HT-29 (cell line): ENCODE data around the gene EXOC4. TPM values are rescaled to one million over a fixed set of nuclear protein-coding genes. Genes with fewer than 3 reads are reported as not detected.
"Not testable (repeated sequence)": the region's sequence is repeated elsewhere in the genome, so short reads cannot be mapped to it uniquely, and the experiment has no call there.

Experiments used
- DNase-seq: peaks from one replicate; pipeline ENCODE4 v3.0.0-alpha.2; 2015; ENCODE audit warnings: low spot score
- total RNA-seq: library from RNA; depleted of rRNA; stranded (reverse); fragments of >200 nt; shearing (Covaris generic); gene quantifications from 2 replicates; pipeline ENCODE4 v1.2.3, GENCODE V29; 2014

Gene EXOC4
- total RNA-seq, 1 experiment from 2014 or later = 59.8 TPM

DNA sequence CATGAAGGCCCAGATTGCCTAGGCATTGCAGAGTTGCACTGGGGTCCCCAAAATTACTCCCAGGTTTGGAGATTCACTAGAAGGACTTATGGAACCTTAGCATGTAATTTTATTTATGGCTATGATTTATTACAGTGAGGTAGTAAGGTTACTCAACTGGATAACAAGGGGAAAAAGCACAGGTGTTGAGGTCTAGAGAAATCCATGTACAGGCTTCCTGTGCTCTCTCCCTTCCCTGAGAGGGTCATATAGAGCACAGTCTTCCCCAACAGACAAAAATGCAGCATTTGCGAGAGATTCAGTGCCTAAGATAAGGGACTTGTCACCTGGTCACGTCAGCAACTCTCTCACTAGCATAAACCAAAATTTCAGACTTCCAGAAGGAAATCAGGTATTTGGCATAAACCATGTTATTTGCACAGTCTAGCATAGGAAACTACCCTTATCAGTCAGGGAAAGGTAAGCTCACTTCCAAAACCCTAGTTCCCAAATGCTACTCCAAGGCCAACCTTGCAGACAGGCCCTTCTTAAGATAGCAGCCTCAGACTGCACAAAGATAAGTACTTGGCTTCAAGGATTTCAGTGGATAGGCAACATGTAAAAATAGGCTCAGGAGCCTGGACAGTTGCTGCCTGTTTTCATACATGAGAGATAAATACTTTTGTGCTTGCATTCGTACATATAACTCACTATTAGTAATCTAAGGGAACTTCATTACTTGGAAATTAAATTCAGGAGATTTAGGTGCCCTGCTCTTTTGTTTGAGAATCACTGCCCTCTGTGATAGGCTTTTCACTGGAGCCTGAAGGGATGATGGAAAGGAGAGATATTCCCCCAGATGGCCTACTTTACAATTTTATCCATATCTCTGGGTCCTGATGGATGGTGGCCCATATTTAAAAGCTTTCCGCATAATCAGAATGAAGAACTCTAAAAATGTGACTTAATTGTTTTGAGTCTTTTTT is 495.8 kb downstream of the EXOC4 start:
- DNase-seq = no peak

DNA sequence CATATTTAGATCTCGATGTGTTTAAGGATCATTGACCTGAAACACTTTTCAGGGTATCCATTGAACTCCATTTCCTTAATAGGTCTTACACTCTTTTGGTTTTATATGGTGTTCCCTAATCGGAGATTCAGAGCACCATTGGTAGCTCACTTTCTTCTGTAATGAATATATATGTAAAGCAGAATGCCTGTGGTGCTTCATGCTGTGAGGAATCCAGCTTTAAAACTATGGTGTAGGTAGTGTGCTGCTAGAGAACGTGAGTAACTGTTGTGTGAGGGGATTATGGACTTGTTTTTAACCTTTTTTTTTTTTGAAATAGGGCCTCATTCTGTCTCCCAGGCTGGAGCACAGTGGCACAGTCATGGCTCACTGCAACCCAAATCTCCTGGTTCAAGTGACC is 497.4 kb downstream of the EXOC4 start:
- no peak for DNase-seq

DNA sequence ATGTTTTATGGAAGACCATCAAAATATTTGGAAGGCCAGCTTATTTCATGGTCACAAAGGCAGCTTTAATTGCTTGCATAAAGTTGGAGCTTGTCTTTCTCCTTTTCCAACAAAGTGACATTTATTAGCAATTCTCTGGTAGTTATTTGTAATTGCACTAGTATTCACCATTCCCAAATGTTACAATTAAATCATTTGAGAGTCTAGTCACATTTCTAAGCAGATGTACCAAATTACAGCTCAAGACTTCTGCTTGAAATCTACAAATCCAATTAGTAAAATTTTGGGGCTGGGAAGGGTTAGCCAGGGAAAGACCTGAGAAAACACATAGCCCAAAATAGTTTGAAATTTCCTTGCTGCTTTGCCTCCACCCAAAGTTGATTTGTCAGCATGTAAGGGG is 498.2 kb downstream of the EXOC4 start:
- DNase-seq = no peak

DNA sequence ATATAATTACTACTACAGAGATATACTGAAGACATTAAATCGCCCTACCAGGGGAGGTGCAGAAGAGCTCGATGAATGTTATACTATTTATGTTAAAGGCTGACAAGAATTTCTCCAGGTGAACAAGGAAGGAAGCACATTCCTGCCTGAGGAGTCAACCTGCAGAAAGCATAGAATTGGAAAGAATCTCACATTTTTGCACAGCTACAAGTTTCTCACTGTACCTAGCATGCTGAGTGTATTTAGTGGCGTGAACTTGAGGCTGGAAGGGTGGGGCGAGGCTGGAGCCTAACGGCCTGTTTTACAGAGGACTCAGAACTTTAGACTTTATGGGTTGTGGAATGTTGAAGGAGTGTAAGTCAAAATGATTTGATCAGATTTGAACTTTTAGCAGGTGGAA is 500.6 kb downstream of the EXOC4 start:
- DNase-seq = no peak

DNA sequence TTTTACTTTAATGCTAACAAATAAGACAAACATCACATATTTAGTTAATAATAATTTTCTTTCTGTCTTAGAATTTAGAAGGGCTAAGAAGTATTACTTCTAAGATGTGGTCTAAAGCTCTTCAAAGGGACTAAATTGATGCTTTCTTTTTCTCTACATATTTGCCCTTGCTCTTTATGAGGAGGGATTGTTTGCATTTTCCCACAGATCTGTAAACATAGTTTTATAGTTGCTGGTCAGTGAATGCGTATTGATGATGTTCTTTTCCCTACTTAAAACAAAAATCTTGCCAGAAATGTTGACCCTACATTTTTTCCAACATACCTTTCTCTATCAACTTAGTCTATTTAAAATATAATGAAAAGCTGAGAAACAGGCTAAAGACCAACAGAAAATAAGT is 501.8 kb downstream of the EXOC4 start:
- no peak for DNase-seq

DNA sequence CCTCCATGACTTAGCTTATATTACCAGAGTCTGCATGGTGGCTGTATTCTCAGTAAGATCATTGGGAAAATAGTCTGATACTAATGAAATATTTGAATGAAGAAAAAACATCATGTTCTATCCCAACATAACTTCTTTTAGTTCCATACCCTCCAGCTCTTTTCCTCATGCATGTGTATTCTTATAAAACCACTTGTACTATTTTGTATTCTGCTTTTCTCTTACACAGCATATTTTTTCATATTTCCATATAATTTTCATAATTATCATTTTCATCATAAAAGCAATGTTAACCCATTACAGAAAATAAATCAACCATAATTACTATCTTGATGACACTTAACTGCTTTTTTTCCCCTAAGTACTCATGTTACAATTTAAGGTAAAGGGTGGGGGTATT is 503.0 kb downstream of the EXOC4 start:
- DNase-seq = no peak

DNA sequence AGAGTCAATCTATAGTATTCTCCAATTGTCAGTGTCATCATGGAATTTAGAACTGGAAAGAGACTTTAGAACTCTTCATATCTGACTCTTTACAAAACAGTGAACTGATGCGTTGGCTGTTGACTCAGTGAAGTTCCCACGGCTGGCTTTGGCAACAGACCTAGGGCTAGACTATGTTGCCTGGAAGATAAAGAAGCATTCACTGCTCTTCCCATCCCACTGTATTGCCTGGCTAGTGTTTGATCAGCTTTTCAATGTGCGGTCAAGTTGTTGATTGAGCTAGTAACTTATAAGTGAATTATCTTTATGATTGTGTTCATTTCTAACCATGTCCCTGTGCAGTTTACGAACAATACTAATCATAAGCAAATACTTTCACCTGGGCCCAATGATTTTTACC is 508.6 kb downstream of the EXOC4 start:
- DNase-seq = no peak

DNA sequence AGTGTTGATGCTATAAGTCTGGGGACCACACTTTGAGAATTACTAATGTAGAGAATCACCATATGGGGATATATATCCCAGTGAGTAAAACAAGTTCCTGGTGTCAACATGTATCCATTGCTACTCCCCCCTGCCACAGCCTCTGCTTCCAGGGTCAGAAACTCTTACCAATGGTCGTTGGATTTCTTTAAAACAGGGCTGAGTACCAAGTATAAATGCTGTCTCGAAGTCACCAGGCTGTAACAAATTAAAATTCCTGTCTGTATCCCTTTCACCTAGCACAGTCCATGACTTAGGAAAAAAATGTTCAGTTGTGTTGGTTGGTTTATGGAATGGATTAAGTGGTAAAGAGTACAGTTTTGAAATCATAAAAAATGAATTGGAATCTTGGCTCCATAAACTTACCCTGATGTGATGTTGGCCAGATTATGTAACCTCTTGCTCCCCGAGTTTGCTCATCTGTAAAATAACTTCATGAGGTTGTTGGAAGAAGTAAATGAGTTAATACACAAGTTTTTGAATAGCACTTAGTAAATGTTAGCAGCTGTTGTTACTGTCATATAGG is 510.3 kb downstream of the EXOC4 start:
- DNase-seq = no peak

DNA sequence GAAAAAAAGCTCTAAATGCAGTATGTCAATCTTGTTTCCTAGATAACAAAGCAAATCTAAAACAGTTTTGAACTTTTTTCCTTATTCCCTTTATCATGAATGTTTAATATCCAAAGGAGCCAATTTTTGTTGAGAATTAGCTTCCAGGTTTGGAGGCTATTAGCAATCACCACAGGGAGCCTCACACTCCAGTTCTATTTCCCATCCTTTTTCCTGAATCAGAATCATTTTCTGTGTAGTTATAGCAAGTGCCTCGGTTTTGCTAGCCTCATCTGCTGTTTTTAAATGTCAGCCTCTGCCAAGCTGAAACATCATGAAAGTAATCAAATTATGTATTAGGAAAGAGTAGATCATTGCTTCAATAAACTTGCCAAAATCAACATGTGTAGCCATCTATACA is 516.8 kb downstream of the EXOC4 start:
- no peak for DNase-seq

DNA sequence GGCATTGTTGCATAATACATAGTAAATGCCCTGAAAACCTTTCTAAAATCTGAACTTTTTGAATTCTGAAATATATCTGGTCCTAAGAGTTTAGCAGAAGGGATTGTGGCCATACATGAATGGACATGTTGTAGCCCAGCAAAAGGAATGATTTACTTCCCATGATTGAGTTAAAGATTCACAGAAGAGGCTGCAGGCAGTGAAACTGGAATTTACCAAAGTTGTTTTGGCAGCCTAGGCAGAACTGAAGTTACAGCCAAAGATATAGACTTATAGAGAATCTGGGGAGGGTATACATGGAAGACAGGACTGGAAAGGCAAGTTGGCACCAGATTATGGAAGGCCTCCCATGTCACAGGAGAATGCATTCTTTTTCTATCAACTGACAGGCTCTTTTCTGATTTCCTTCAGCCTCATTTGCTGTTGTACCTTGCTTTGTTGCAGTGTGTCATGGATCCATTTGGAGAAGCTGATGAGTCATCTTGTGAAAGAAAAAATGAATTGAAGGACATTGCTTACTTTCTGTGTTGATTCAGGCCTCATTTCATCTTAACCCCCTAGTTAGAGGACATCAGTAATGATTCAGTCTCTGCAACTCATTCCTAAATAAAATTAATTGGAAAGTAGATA is 518.1 kb downstream of the EXOC4 start:
- no peak for DNase-seq

DNA sequence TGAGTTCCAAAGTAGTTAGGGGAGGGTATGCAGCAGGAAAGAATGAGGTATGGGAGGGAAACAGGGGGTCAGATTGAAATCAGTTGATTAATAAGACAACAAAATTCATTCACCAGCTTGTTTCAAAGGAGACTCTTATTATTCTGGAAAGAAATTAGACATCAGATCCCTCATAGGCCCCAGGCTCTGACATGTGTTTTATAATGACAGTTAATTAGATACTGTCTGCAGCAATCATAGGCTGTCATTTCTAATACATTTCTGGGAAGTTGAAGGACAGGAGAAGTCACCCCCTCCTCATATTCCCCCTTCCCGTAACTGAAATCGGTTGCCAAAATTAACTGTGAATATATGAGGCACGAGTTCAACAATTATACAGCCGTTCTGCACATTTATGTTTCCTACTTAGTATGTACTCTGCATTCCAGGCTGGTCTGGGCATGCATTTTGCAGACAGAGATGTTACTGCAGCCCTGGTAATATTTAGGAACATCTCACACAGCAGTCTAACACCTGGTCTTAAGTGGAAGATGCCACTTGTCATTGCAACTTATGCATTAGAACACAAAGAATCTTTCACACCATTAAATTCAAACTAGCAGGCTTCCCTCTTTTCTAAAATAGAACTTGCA is 519.0 kb downstream of the EXOC4 start:
- DNase-seq = no peak

DNA sequence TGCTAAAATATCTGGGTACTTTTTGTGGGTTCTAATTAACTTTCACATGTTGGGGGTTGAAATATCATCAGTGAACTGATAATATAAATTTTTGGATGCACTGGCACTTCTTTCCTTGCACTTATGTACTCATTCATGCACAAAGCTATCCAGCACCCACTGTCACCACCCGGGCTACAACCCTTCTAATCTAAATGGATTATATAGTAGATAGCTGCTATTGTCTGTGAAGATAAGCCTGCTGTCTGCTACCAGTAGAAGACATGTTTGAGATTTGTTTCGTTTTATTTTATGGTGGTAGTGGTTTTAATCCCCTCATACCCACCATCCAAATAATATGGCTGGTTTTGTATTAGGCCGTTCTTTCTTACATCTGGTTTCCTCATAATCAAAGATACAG is 520.7 kb downstream of the EXOC4 start:
- no peak for DNase-seq

DNA sequence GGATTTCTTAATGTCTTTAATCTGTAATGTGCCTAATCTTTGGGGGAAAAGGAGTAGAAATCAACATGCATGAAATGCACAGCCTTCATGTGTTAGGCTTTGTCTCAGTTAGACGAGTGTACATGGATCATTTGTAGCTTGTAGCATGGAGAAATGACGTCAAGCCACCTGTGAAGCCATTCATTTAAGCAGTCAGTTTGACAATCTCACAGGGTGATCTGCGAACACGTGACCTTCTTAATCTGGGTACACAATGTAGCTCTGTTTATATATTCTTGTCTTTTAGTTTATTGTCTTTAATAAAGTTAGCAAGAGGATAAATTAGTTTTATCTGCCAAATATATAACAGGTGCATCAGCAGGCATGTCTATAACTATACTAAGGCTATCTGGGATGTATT is 522.3 kb downstream of the EXOC4 start:
- no peak for DNase-seq

DNA sequence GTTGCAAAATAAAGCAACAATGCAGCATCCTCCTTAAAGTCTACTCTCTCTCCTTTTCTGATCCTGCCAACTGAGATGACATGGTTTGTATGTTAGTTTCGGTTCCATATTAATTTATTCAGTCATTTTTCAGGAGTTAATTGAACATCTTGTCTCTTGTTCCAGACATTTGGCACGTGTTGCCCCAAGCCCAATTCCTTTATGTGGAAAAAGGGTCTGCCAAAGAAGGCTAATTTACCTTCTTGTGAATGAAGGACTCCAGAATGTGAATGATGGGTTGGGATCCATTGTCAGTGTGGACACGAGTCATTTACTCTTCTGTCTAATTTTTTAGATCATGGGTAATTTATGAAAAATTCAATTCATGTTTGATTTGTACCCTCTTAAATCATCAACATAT is 523.4 kb downstream of the EXOC4 start:
- DNase-seq = no peak

DNA sequence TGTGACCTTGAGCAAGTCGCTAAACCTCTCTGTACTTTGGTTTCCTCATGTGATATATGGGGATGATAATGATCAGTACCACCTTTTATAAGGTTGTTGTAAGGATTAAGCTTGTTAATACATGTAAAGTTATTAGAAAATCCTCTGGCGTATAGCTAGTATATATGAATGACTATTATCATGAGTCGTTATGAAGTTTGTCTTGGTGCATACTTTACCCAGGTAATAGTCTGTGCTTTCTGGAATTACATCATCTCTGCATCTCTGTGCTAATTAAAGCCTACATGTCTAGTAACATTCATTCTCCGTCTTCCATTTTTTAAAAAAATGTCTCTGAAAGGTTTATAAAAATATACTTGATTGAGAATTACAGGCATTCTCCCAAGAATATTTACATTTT is 524.8 kb downstream of the EXOC4 start:
- no peak for DNase-seq

DNA sequence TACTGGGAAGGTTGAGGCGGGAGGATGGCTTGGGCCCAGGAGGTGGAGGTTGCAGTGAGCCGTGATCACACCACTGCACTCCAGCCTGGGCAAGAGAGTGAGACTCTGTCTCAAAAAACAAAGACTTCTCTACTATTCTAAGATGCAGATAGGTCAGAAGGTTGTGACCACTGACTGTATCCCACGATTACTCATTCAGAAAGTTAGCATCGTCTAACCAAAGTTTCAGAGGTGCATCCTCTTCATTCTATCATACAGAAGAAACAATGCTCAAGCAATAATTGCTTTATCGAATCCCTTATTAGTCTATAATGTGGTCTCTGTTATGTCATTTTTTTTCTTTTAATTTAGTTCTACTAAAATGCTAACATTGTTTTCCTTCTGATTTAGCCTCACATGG is 525.6 kb downstream of the EXOC4 start:
- no peak for DNase-seq

DNA sequence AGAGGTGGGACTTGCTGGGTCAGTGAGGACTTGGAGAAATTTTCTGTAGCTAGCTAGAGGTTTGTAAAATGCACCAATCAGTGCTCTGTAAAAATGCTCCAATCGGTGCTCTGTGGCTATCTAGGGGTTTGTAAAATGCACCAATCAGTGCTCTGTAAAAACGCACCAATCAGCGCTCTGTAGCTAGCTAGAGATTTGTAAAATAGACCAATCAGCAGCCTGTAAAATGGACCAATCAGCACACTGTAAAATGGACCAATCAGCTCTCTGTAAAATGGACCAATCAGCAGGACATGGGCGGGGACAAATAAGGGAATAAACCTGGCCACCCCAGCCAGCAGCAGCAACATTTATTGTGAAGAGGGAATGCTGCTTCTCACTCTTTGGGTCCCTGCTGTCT is 526.7 kb downstream of the EXOC4 start:
- not testable (repeated sequence) for DNase-seq

DNA sequence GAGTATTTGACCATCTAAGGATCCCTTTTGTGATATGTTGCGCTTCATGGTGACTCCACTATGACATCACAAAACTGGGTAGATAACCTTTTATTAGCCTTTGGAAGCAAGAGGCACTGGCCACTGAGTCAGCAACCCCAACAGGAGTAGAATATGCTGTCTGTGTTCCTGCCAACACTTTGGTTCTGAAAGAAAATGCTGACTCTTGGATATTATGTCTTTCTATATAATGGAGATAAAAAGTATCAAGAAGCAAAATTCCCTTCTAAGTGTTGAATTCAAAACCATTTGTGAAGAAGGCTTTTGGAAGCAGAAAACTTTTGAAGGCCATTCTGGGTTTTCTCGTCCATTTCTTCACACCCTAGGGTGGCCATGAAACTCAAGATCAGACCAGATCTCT is 528.0 kb downstream of the EXOC4 start:
- no peak for DNase-seq

DNA sequence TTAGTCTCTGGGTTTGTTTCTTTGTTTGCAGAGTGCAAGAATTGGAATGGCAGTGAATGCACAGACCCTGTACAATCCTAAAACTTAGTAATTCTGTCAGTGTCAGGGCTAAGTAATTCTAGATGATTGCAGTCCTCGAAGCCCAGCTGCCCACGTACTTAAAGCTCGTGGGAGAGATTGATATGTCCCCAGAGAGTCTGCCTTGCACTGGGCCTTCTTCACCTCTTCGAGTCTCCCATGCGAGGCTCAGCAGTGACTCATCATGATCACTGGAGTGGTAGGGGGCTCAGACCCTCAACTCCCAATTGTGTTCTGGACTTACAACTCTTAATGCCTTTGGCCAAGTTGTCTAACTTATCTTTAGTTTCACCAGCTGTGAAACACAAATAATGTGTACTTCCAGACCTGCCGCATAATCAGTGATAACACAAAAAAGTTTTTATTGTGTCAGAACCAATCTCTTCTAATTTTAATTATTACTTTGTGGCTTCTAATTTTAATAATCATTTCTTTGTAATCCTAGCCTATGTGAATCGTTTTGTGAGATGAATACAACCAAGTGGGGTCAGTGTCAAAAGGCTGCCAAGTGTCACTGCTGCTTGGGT is 528.7 kb downstream of the EXOC4 start:
- DNase-seq = no peak

DNA sequence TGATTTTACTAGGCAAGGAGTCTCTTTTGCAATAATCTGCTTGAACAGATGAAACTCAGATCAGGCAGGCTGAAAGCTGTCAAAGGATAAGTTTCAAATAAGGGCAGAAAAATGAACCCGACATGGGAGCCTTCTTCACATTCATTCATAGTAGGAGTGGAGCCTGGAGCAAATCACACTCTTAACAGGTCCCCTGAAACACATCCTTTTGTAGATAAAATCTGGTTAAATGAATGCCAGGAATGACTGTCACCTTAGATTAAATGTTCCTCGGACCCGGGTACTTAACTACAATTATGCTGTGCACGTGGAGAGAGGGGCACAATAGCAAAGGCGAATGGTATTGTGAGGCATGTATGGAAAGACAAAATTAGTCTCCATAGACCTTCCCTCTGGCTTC is 529.6 kb downstream of the EXOC4 start:
- DNase-seq = no peak

DNA sequence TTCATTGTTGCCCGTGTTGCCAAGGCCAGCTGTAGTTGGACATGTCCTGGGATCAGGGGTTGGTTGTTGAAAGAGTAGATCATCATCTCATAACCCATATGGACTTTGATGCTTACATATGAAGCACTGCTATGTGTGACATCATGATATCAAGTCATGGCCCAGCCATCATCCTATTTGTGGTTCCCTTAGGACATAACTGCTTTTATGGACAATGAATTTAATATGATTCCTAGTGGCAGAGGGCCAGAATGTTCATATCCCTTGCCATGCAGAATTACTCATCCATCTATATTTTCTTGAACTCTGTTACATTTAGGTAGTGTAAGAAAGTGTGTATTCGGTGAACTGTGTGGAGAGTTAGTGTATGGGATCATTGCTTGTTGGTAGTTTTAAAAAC is 530.4 kb downstream of the EXOC4 start:
- DNase-seq = no peak

DNA sequence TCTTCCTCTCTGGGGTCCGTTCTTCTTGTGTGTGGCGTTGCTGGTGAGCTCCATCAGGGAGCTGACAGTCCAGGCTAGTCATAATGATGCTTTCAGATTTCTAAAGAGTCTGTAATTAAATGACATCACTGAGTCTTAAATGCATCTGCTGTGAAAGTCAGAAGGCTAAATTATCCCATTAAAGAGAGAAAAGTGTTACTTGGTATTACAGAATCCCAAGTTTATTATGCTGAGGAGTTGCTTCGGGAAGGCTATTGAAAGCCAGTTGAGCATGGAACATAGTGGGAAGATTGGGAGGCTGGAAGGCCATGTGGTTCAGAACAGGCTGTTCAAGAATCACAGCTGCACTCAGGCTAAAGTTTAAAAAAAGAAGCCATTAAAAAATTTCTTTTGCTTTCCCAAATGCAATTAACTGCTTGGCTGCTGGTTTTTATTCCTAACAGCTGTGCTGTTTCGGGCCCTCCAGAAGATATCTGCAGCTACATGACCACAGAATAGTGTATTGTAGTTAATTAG is 531.7 kb downstream of the EXOC4 start:
- DNase-seq = no peak
